ENCODE results near the gene ANGEL2. TPM values are rescaled to one million over a fixed set of nuclear protein-coding genes. Genes with fewer than 3 reads are reported as not detected.
A peak's percentile ranks its signal among the peaks of the same experiment; 100 is the strongest.

ANGEL2 gene
- total RNA-seq, 2 donors from 2014 or later: 19.0 to 20.6 TPM

DNA sequence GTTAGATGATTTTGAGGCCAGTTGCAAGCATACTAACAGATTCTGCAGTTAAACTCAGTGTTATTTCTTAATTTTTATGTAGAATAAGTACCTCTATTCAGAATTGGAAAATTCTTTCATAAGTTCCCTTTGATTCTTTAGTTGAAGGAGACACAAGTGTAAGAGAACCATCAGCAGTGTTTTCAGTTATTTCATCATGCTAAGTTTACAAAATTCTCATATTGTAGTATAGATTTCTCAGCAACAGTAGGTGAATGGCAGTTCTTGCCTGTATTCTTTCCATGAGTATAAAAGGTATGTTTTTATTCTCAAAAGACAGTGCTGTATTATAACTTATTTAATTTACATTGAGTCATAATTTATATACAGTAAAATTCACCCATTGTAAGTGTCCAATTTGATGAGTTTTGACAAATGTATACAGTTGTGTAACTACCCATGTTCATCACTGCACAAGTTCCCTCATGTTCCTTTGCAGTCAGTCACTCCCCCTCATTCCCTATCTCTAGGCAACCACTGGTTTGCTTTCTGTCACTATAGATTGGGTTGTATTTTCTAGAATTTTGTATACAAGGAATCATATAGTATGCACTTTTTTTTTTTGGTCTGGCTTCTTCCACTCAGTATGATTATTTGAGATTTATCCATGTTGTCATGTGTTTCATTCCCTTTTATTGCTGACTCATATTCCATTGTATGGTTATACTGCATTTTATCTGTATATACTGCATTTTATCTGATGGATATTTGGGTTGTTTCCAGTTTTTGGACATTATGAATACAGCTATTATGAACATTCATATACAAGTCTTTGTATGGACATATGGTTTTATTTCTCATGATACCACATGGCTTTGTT is 39.3 kb upstream of the ANGEL2 start:
- Histone ChIP-seq H3K27me3 (no peaks in the 10 kb centered on the region), H3K36me3 (no peaks in the 10 kb centered on the region), H3K4me3 (no peak overlapping the region), H3K9ac (ENCODE audit: low read depth in 2 of 2, low read length in 2 of 2) (no peak overlapping the region), H3K9me3 (no peaks in the 10 kb centered on the region), H3K27ac (no peak overlapping the region), H3K4me1 (no peaks in the 10 kb centered on the region)
- DNase-seq: no peak
- intact Hi-C loops (cut with DNase I): no loop called here
- TF ChIP-seq, protein P1, sequence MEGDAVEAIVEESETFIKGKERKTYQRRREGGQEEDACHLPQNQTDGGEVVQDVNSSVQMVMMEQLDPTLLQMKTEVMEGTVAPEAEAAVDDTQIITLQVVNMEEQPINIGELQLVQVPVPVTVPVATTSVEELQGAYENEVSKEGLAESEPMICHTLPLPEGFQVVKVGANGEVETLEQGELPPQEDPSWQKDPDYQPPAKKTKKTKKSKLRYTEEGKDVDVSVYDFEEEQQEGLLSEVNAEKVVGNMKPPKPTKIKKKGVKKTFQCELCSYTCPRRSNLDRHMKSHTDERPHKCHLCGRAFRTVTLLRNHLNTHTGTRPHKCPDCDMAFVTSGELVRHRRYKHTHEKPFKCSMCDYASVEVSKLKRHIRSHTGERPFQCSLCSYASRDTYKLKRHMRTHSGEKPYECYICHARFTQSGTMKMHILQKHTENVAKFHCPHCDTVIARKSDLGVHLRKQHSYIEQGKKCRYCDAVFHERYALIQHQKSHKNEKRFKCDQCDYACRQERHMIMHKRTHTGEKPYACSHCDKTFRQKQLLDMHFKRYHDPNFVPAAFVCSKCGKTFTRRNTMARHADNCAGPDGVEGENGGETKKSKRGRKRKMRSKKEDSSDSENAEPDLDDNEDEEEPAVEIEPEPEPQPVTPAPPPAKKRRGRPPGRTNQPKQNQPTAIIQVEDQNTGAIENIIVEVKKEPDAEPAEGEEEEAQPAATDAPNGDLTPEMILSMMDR (IDR thresholded peaks at IDR 0.05): no peak

DNA sequence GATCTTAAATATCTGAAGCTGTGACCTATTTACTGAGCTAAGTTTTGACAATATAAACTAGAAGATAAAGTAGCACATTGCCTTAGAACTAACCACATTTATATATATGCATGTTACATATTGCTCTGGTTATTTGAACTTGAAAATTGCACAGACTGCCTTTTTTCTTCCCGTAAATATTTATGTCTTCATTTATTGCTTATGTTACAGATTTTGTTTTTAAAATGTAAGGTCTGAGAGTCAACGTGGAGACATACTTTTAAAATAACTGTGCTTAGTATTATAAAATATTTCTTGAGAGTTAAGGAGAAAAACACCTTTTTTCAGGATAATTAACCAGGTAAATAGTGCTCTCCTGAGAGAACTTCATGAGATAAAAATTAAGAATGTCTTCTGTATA is 38.5 kb upstream of the ANGEL2 start:
- H3K4me1 ChIP-seq: no peaks in the 10 kb centered on the region
- no peak for DNase-seq
- intact Hi-C loops (cut with DNase I): no loop called here
- no peak overlapping the region for H3K9ac ChIP-seq (ENCODE audit: low read depth in 2 of 2, low read length in 2 of 2)
- H3K27me3 ChIP-seq: no peaks in the 10 kb centered on the region
- no peaks in the 10 kb centered on the region for H3K9me3 ChIP-seq
- TF ChIP-seq, protein P1 (IDR thresholded peaks at IDR 0.05): no peak
- no peak overlapping the region for H3K4me3 ChIP-seq
- H3K36me3 ChIP-seq: no peaks in the 10 kb centered on the region
- no peak overlapping the region for H3K27ac ChIP-seq

DNA sequence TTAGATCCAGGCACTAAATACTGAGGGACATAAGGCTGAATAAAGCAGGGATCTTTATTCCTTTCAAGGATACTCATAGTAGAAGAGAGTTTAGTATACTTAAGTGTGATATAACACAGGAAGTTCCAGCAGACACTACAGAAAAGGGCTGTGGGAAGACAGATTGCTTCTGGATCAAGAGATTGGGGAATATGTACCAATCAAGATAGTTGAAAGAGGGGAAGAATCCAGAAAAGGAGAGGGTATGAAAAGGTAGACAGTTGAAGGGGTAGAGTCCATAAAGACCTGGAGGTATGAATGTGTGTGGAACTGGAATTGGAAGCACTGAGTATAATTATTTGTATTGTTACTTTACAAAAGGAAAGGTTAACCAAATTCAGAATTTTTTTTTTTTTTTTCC is 37.8 kb upstream of the ANGEL2 start:
- DNase-seq: no peak
- Histone ChIP-seq H3K27ac (no peak overlapping the region), H3K36me3 (no peaks in the 10 kb centered on the region), H3K27me3 (no peaks in the 10 kb centered on the region), H3K9me3 (no peaks in the 10 kb centered on the region), H3K4me3 (no peak overlapping the region), H3K4me1 (no peaks in the 10 kb centered on the region), H3K9ac (ENCODE audit: low read depth in 2 of 2, low read length in 2 of 2) (no peak overlapping the region)
- intact Hi-C loops (cut with DNase I): no loop called here
- TF ChIP-seq, protein P1 (IDR thresholded peaks at IDR 0.05): no peak

DNA sequence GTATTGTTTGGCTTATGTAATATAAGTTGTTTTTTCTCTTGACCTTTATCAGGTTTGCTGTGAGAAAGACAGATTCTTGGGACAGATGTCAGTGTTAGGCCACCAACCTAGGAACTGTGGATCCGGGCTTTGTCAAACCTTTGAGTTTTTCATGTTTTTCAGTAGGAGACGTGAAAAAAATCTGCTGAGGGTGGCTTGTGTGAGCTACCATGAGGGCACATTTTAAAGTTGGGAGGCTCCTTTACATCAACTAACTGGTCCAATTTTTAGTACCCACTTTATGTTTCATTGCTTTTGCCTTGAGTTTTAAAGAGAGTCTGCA is 36.2 kb upstream of the ANGEL2 start:
- TF ChIP-seq, protein P1 (IDR thresholded peaks at IDR 0.05): no peak
- H3K36me3 ChIP-seq: no peaks in the 10 kb centered on the region
- no peak overlapping the region for H3K27ac ChIP-seq
- H3K4me1 ChIP-seq: no peaks in the 10 kb centered on the region
- intact Hi-C loops (cut with DNase I): no loop called here
- H3K9ac ChIP-seq (ENCODE audit: low read depth in 2 of 2, low read length in 2 of 2): peak overlapping the region; percentile 76 to 81
- no peaks in the 10 kb centered on the region for H3K27me3 ChIP-seq
- H3K9me3 ChIP-seq: no peaks in the 10 kb centered on the region
- peak overlapping the region; percentile 61 for H3K4me3 ChIP-seq
- no peak for DNase-seq

DNA sequence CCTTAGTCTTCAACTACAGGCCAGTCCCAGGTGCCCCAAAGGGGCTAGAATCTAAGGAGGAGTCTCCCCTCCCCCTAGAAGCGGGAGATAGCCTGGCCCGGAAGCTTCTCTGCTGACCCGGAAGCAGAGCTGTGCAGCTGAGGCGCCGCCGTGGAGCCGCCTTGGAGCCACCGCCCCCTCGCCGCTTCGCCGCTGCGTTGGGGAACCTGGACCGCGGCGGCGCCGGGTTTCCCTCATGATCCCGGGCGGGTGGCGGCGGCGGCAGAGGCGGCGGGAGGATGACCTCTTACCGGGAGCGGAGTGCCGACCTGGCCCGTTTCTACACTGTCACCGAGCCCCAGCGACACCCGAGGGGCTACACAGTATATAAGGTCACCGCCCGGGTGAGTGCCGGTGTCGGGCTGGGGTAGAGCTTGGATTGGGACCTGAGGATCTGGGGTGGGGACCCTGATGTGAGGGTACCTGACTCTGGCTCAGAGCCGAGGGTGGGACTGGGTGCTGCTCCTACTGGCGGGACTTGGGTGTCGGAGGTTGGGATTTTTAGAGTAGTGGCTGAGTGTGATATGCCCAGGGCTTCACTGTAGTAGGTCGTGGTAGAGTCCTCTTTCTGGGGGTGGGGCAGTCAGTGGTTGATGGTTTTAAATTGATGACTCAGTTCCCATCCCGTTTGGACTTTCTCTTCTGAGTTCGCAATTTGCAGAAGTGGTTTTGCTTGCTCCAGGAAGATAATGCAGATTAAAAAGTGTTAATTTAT is 35.6 kb upstream of the ANGEL2 start, which contains the start of gene RPS6KC1:
RPS6KC1 (plus strand) TSS at position 115 of the 754 bp plus-strand sequence; CDS start at position 279, 164 bp downstream.
- intact Hi-C loops (cut with DNase I): no loop called here

More for the DNA sequence above, 35.6 kb upstream of the ANGEL2 start, which contains the start of gene RPS6KC1:
- peak; percentile 87 for DNase-seq
- TF ChIP-seq, protein P1 (IDR thresholded peaks at IDR 0.05): no peak
- Histone ChIP-seq H3K4me1 (no peaks in the 10 kb centered on the region), H3K9ac (ENCODE audit: low read depth in 2 of 2, low read length in 2 of 2) (peak within 1 kb of the TSS; percentile 76 to 81), H3K36me3 (no peaks in the 10 kb centered on the region), H3K9me3 (no peaks in the 10 kb centered on the region), H3K27ac (peak within 1 kb of the TSS; percentile 72), H3K27me3 (no peaks in the 10 kb centered on the region), H3K4me3 (peak within 1 kb of the TSS; percentile 61)
